GM21390 (cell line): ENCODE results near the gene ZNF484.

ENCODE experiments used
- ATAC-seq: cut with Tn5 transposase; IDR thresholded peaks from one replicate; pipeline ENCODE4 v1.9.1; 2021; ENCODE audit not compliant: unreplicated experiment

Gene ZNF484

DNA sequence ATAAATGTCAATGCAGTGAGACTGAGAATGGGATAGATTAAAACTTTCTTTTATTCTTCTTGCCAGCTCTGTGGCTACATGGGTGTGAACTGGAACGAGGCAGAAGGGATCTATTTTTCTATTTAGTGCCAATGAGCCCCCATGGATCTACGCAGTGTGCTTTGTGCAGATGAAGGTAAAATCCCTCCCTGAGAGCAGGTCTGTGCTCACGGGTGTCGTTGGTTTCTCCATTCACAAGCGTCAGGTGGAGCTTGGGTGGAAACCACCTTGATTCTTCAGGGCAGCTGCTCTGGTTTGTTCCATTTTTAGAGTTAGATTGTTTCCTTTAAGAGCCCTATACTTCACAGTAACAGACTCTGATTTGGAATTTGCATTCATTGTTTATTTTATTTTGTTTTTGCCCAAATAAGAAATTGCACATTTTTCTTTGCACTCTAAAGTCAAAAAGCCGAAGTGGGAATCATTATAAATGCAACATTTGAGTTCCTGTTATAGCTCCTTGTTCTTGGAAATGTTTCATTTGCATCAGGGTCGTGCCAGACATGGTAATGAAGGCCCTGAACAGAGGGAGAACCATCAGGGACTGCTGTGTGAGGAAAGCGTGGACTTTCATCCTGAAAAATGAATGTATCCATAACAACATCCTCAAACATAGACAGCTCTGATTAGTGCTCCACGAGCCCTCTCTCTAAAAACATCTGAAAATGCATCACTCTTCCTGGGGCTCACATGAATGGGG, 82.1 kb downstream of the ZNF484 start:
- ATAC-seq, result no peak
